Activated T-cell treated with anti-CD3 and anti-CD28 coated beads for 48 hours (primary cell): ENCODE measurements around the gene UTF1.

ENCODE experiments used
- DNase-seq: peaks from one replicate; pipeline ENCODE4 v3.0.0-alpha.2; 2020; ENCODE audit warnings: low read depth

The UTF1 gene

GRCh38 chr10:133196936-133197758 lies 32.9 kb upstream of the UTF1 start:
- DNase-seq = no peak

DNA sequence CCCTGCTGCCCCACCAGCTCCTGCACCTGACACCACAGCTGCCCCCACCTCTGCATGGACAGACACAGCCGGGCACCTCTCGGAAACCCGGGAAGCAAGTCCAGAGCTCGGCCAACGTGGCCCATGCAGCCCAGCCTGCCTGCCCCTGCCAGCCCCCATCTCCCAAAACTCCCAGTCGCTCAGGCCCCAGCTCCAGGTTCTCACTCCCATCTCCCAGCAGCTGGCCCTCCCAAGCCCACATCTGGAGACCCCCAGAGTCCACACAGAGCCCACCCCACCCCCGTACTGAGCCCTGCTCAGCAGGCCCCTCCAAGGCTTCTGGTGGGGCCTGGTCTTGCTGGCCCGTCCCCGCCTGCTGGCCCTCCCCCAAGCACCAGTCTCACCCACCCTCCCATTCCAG lies 32.2 kb upstream of the UTF1 start:
- DNase-seq = no peak

DNA sequence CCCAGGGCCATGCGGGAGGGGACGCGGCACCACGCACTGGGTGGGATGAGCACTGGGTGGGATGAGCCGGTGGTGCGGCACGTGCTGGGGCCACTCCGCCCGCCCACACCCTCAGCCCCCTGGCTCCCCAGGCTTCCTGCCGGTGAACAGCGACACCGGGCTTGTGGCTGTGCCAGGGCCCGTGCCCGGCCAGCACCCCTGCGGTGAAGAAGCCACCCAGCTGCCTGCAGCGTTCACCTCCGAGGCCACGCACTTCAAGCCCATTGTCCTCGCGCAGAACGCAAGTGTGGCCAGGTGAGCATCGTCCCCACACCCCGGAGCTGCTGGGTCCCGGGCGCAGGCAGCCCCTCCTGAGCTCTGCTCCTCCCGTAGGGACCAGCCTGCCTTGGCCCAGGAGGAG lies 31.8 kb upstream of the UTF1 start:
- no peak for DNase-seq

DNA sequence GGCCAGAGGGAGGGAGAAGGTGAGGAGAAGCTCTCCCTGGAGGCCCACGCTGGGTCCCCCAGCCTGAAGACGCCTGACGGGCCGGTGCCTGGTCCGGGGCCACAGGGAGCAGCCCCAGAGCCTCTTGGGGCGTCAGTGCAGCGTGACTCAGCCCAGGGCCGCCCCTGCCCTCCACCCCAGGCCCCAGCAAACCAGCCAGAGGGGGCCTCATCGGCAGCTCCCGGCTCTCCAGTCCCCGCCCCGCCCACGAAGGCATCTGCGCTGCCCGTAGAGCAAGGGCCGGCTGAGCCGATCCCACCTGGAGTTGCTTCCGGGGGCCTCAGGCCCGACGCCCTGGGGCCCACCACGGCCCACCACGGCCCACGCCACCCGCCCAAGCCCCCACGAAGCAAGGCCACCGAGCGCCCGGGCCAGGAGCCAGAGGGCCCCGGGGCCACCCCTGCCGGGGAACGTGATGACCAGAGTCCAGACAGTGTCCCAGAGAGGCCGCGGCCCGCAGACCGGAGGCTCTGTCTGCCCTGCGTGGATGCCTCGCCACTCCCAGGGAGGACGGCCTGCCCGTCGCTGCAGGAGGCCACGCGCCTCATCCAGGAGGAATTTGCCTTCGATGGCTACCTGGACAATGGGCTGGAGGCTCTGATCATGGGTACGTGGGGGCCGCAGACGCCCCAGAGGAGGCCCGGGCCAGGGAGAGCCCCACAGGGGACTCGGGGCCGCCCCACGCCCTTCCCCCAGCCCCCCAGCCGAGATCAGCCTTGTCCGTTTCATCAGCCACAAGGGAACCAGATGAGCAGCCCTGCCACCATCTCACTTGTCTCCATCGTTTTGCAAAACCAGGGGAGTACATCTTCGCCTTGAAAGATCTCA lies 31.2 kb upstream of the UTF1 start:
- DNase-seq = no peak

GRCh38 chr10:133199488-133199885 lies 30.5 kb upstream of the UTF1 start:
- no peak for DNase-seq

- DNase-seq = no peak
Observed at GRCh38 chr10:133199992-133200611, 29.9 kb upstream of the UTF1 start.

DNA sequence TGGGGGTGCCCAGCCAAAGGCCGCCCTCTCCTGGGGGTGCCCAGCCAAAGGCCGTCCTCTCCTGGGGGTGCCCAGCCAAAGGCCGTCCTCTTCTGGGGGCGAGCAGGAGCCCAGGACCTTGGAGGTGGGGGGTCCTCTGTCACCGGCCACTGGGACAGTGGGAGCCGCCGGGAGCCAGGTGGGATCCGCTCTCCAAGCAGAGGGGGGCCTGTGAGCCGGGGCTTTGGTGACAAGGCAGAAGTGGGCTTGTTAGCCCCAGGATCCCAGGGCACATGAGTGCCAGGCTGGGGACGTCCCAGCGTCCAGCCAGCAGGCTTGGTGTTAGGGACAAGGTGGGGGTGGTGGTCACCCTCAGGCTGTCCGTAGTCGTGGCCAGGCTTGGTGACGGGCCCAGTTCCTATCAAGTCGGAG lies 29.4 kb upstream of the UTF1 start:
- DNase-seq = no peak

- DNase-seq = no peak
Observed at GRCh38 chr10:133201151-133201947, 28.7 kb upstream of the UTF1 start.

GRCh38 chr10:133201948-133202725 lies 27.9 kb upstream of the UTF1 start:
- no peak for DNase-seq

- no peak for DNase-seq
Observed at GRCh38 chr10:133202778-133203651, 27.0 kb upstream of the UTF1 start.

DNA sequence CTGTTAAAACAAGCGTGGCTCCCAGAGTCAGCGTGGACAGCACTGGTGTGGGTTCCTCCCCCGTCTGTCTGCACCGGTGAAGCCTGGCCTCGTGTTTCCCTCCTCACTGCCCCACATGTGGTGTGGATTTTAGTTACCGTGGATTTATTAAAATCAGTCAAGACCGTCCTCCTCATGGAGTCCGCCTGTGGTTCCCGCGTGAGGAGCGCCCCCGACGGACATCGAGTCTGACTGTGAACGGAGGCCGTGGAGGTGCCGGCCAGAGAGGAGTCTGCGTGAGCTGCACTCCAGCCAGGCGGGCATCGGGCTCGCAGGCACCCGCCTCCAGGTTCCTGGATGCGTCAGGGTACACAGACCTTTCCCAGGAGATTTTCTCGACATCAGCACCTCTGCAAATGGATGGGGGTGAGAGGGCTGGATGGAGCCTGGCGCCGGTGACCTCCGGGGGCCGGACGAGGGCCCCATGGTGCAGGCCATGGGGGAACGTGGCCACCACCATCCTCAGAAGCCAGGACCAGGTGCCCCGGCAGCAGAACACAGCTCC lies 26.3 kb upstream of the UTF1 start:
- no peak for DNase-seq

DNA sequence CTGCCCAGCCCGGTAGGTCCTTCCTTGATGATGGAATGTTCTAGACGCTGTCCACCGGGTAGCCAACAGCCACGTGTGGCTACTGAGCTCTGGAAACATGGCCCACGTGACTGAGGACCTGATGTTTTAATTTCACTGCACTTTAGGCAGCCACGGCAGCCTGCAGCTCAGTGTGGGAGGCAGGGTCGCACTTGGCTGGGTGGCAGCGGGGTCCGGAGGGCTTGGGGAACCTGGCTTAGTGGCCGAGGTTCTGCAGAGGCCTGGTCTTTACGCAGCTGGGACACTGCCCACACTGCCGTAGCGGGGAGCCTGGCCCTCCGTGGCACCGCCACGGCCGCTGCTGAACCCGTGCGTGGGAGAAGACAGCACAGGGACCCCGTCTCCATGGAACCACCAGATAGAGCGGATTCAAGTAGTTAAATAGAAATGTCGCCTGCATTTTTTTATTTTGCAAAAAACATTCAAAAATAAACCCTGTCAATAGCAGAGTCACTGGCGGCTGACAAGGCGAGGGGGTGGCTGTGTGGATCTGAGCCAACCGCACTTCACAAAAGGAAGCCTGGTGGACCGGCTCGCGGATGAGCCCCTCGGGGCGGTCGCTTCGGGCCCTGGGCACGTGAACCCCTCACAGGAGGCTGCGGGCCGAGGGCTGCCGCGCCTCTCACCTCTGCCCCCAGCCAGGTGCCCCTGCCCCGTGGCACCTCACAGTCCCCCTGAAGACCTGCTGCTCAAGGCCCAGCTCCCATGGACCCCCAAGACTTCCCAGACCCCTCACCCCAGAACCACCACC lies 25.6 kb upstream of the UTF1 start:
- DNase-seq = no peak

DNA sequence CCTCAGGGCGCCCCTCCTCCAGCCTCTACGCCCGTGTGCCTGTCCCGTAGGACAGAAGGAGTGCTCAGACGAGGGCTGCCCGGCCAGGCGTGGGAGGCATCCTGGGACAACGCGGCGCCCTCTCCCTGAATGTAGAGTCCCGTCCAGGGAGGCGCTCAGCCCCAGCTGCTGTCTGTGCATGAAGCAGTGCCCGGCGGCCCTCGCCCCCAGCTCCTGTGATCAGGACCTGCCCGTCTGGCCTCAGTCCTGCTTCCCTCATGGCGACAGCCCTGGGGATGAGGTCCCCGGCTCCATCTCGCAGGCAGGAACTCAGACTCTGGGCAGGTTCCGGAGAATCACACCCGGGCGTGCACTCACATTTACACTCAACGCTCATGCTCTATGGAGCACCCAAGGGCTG lies 24.9 kb upstream of the UTF1 start:
- DNase-seq = no peak

DNA sequence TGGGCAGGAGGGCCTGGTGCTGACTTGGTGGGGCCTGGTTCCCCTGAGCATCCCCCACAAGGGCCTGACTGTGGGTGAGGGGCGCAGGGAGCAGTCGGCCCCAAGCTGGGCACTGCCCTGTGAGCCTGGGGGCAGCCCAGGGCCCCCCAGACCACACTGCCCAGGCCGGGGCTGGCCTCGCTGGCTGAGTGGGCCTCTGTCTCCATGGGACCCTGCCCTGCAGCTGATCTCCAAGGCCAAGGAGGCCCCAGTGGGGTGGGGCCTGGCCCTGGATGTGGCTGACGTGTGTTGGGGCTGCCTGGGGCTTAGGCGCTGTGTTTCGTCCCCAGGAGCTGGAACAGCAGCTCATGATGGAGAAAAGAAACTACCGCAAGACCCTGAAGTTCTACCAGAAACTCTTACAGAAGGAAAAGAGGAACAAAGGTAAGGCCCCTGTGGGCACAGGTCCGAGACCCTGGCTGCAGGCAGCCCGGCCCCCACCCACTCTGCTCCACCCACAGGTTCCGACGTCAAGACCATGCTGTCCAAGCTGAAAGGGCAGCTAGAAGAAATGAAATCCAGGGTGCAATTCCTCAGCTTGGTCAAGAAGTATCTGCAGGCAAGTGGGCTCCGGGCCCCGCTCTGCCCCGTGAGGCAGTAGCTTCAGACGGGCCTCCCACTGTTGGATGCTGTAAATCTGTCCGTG lies 23.5 kb upstream of the UTF1 start:
- no peak for DNase-seq

GRCh38 chr10:133207041-133207600 lies 22.9 kb upstream of the UTF1 start:
- DNase-seq = no peak

GRCh38 chr10:133207627-133208026 lies 22.4 kb upstream of the UTF1 start:
- no peak for DNase-seq

DNA sequence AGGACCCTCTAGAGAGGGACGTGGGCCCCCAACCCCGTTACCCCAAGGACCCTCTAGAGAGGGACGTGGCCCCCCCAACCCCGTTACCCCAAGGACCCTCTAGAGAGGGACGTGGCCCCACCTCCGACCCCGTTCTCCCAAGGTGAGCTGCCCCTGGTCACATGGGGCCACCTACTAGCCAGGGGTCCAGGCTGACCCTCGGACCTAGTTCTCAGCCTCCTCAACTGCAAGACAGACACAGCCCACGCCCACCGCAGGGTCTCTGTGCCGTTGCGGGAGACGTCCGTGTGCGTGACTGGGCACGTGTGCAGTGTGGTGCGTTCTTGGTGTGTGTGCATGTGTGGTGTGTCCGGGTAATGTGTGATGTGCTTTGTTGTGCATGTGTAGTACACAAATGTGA lies 21.6 kb upstream of the UTF1 start:
- no peak for DNase-seq

- no peak for DNase-seq
Observed at GRCh38 chr10:133209117-133209516, 20.9 kb upstream of the UTF1 start.
